ENCODE measurements around the gene BICC1. TPM values are rescaled to one million over a fixed set of nuclear protein-coding genes. Genes with fewer than 3 reads are reported as not detected.

BICC1 gene
- total and polyA plus RNA-seq, 2 of the 4 experiments (the other 2 are of a cell fraction): 5.7 to 42.5 TPM

DNA sequence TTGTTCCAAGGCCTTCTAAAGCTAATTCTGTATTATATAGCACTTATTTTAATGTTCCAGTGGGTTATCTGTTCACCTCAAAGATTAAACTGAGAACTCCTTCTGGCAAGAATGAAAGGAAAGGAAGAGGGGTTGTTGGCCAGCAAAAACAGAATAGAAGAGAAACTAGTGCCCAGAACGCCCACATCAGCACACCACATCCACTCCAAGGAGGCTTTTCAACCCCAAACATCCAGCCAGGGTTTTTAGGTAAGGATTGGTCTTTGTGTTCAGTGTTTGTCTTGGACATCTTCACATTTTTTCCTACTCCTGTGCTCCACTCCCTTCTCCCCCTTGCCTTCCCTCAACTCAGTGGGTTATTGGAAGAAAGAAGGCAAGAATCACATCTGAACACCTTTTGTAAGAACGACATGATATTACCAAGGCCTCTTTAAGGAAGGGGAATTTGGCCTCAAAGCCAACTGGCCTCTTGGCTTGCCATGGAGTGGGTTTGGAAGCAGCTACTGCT, 55.8 kb downstream of the BICC1 start:
- Histone ChIP-seq H3K23ac (ENCODE audit: low read depth, low read length) (no peak overlapping the region), H3K4me1 (ENCODE audit: control insufficient read depth, insufficient read depth, low read length) (peaks cover 3% of the 10 kb centered on the region), H3K4me2 (ENCODE audit: low read depth, low read length) (no peak overlapping the region), H4K5ac (ENCODE audit: low read depth, low read length) (no peak overlapping the region), H3K27ac (ENCODE audit: insufficient read depth, low read length) (no peak overlapping the region), H2BK120ac (ENCODE audit: low read depth, low read length) (no peak overlapping the region), H4K20me1 (ENCODE audit: insufficient read depth, low read length) (peaks cover 21% of the 10 kb centered on the region; the same call in 1 of the 2 replicates), H2AK5ac (ENCODE audit: low read depth, low read length) (no peak overlapping the region), H3K9me3 (ENCODE audit: control insufficient read depth, insufficient read depth, low read length) (peaks cover 2% of the 10 kb centered on the region; the same call in 1 of the 2 replicates), H2AFZ (replicated peaks; ENCODE audit: low read length, poor library complexity) (no peak overlapping the region), H3K79me1 (ENCODE audit: low read depth in 1 of 2, low read length in 2 of 2) (peaks cover 23 to 55% of the 10 kb centered on the region in 2 experiments), H2AK9ac (replicated peaks; ENCODE audit: low read depth, low read length, poor library complexity) (no peak overlapping the region), H3K9me1 (ENCODE audit: insufficient read depth, low read length) (0 out of 2 replicates have a peak, but pooled peaks cover under 1% of the 10 kb centered on the region), H2BK5ac (ENCODE audit: low read depth, low read length, poor library complexity, severe bottlenecking) (no peak overlapping the region), H3K36me3 (ENCODE audit: control insufficient read depth, insufficient read depth, low read length) (0 out of 2 replicates have a peak, but pooled peaks cover 3% of the 10 kb centered on the region), H3K4me3 (ENCODE audit: insufficient read depth, low read depth, low read length) (no peak overlapping the region), H2BK20ac (ENCODE audit: low read depth, low read length) (no peak overlapping the region), H3K14ac (replicated peaks; ENCODE audit: low read depth, low read length) (no peak overlapping the region), H3K9ac (ENCODE audit: low read depth, low read length) (no peak overlapping the region), H4K91ac (ENCODE audit: insufficient read depth, low read depth, low read length) (no peak overlapping the region), H4K8ac (ENCODE audit: low read depth in 2 of 2, low read length in 2 of 2) (no peak overlapping the region), H2BK15ac (ENCODE audit: low read depth, low read length) (no peak overlapping the region), H3K27me3 (ENCODE audit: control insufficient read depth, insufficient read depth, low read length) (no peaks in the 10 kb centered on the region), H3K18ac (ENCODE audit: low read depth, low read length) (no peak overlapping the region), H3K56ac (ENCODE audit: extremely low read depth, insufficient read depth, low read length) (no peak overlapping the region), H3K4ac (ENCODE audit: low read depth, low read length) (no peak overlapping the region)
- DNase-seq: no peak
- no peak for ATAC-seq (ENCODE audit: low read depth)
- in situ Hi-C loops (cut with MboI; ENCODE audit: low sequenced_read_pairs): no loop called here
- CTCF ChIA-PET: interaction anchor here (0.6 kb wide), 1 partner anchor 12 kb away, joined by 3 read pairs; no protein-coding TSS in a partner anchor
- TF ChIP-seq, protein P1, sequence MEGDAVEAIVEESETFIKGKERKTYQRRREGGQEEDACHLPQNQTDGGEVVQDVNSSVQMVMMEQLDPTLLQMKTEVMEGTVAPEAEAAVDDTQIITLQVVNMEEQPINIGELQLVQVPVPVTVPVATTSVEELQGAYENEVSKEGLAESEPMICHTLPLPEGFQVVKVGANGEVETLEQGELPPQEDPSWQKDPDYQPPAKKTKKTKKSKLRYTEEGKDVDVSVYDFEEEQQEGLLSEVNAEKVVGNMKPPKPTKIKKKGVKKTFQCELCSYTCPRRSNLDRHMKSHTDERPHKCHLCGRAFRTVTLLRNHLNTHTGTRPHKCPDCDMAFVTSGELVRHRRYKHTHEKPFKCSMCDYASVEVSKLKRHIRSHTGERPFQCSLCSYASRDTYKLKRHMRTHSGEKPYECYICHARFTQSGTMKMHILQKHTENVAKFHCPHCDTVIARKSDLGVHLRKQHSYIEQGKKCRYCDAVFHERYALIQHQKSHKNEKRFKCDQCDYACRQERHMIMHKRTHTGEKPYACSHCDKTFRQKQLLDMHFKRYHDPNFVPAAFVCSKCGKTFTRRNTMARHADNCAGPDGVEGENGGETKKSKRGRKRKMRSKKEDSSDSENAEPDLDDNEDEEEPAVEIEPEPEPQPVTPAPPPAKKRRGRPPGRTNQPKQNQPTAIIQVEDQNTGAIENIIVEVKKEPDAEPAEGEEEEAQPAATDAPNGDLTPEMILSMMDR (conservative IDR thresholded peaks at IDR 0.05; ENCODE audit: low read depth, low read length): no peak
- TF ChIP-seq POLR2A (IDR thresholded peaks at IDR 0.05; ENCODE audit: low read depth, low read length) (no peak), FOS (IDR thresholded peaks at IDR 0.05; ENCODE audit: low read depth, low read length) (no peak), CHD1 (IDR thresholded peaks at IDR 0.05; ENCODE audit: low read depth, low read length) (no peak)
- POLR2A ChIA-PET (ENCODE audit: unreplicated experiment): no interaction called here
- dilution Hi-C loops (cut with HindIII; ENCODE audit: low sequenced_read_pairs, unreplicated experiment): no loop called here
- whole genome bisulfite sequencing, 2 experiments (ENCODE audit: extremely low coverage in 2 of 2, insufficient read length in 1 of 2): no CpG with 5 or more reads among the region's 2 CpGs
- intact Hi-C loops (cut with micrococcal nuclease): no loop called here
- BruUV-seq (replicated peaks): no TSS peak

Data from IMR-90 (cell line).